ENCODE measurements around the gene PRDM12. TPM values are rescaled to one million over a fixed set of nuclear protein-coding genes. Genes with fewer than 3 reads are reported as not detected.
"Not testable (repeated sequence)": the region's sequence is repeated elsewhere in the genome, so short reads cannot be mapped to it uniquely, and the experiment has no call there.

PRDM12 gene
- total RNA-seq, 1 donor from 2014 or later, result not detected

- DNase-seq, result no peak
Observed at GRCh38 chr9:130665431-130666392, 1.3 kb downstream of the PRDM12 start.

GRCh38 chr9:130666393-130667119, 2.2 kb downstream of the PRDM12 start:
- no peak for DNase-seq

GRCh38 chr9:130667120-130667435, 2.7 kb downstream of the PRDM12 start:
- DNase-seq, result no peak

- DNase-seq, result no peak
Observed at GRCh38 chr9:130668196-130668595, 3.8 kb downstream of the PRDM12 start.

- DNase-seq, result no peak
Observed at GRCh38 chr9:130668659-130669058, 4.3 kb downstream of the PRDM12 start.

GRCh38 chr9:130669965-130670364, 5.6 kb downstream of the PRDM12 start:
- no peak for DNase-seq

- DNase-seq, result no peak
Observed at GRCh38 chr9:130670644-130671043, 6.2 kb downstream of the PRDM12 start.

GRCh38 chr9:130672466-130672865, 8.1 kb downstream of the PRDM12 start:
- DNase-seq, result no peak

GRCh38 chr9:130672933-130673615, 8.7 kb downstream of the PRDM12 start:
- DNase-seq, result no peak

GRCh38 chr9:130675396-130675795, 11.0 kb downstream of the PRDM12 start:
- DNase-seq, result no peak

- DNase-seq, result no peak
Observed at GRCh38 chr9:130677252-130677651, 12.9 kb downstream of the PRDM12 start.

GRCh38 chr9:130680836-130681768, 16.7 kb downstream of the PRDM12 start:
- DNase-seq, result peak; percentile 82

GRCh38 chr9:130681769-130682420, 17.5 kb downstream of the PRDM12 start:
- DNase-seq, result peak; percentile 34

- peak; percentile 70 for DNase-seq
Observed at GRCh38 chr9:130682421-130683121, 18.2 kb downstream of the PRDM12 start.

- DNase-seq, result no peak
Observed at GRCh38 chr9:130685104-130685503, 20.7 kb downstream of the PRDM12 start.

- DNase-seq, result not testable (repeated sequence)
Observed at GRCh38 chr9:130685945-130686344, 21.6 kb downstream of the PRDM12 start.

- no peak for DNase-seq
Observed at GRCh38 chr9:130687615-130688014, 23.2 kb downstream of the PRDM12 start.

GRCh38 chr9:130688072-130688471, 23.7 kb downstream of the PRDM12 start:
- no peak for DNase-seq

- no peak for DNase-seq
Observed at GRCh38 chr9:130689572-130689936, 25.2 kb downstream of the PRDM12 start.

- no peak for DNase-seq
Observed at GRCh38 chr9:130689937-130690700, 25.7 kb downstream of the PRDM12 start.
